ENCODE results near the gene VPS13D.

GRCh38 chr1:12400027-12400693 lies 170.3 kb downstream of the VPS13D start:
- TF ChIP-seq CTCF (IDR thresholded peaks at IDR 0.05 in 4 of 5, conservative IDR thresholded peaks at IDR 0.05 in 1 of 5) = no peak
- no peak for TF ChIP-seq POLR2A (IDR thresholded peaks at IDR 0.05)
